HEK293 (cell line): Measurements from ENCODE around the gene TCN1.
"Not testable (repeated sequence)": the region's sequence is repeated elsewhere in the genome, so short reads cannot be mapped to it uniquely, and the experiment has no call there.

Experiments
- CTCF ChIA-PET: fragments of 350-600 bp; formaldehyde crosslinking; extraction: SDS; loops from one replicate; lab custom pipeline; 2021; ENCODE audit warnings: antibody characterized with exemption; lab: Yijun Ruan, JAX
- POLR2A ChIA-PET: fragments of 300-600 bp; formaldehyde crosslinking; extraction: SDS; loops from one replicate; lab custom pipeline; 2020; ENCODE audit warnings: antibody characterized with exemption, inconsistent platforms; lab: Yijun Ruan, JAX
- H3K27ac ChIP-seq: fragments of 200-500 bp; sonication (Bioruptor generic); 2 replicates; pipeline ENCODE4 v1.5.1; 2014; ENCODE audit warnings: low read depth, low read length, control low read depth, inconsistent platforms; ENCODE audit errors: extremely low read depth
- H3K36me3 ChIP-seq, 2 experiments: fragments of 200-500 bp in 1 of 2; sonication (Bioruptor generic) in 1 of 2; 1 replicate in 1 of 2; 2 replicates in 1 of 2; pipeline ENCODE4 v1.5.1; 2014 to 2017; ENCODE audit warnings: inconsistent platforms in 2 of 2, low read length in 2 of 2; ENCODE audit not compliant: control insufficient read depth in 2 of 2, insufficient read depth in 1 of 2
- H3K4me1 ChIP-seq: fragments of 200-500 bp; sonication (Bioruptor generic); 2 replicates; pipeline ENCODE4 v1.5.1; 2014; ENCODE audit warnings: mild to moderate bottlenecking, low read length, inconsistent platforms; ENCODE audit not compliant: control insufficient read depth, insufficient read depth
- H3K4me3 ChIP-seq: 2 replicates; pipeline ENCODE4 v1.5.1; 2011; ENCODE audit warnings: low read depth, mild to moderate bottlenecking, control low read depth, low read length, moderate library complexity
- H3K9me3 ChIP-seq: fragments of 200-500 bp; sonication (Bioruptor generic); 2 replicates; pipeline ENCODE4 v1.5.1; 2014; ENCODE audit warnings: low read depth, low read length, inconsistent platforms; ENCODE audit not compliant: control insufficient read depth, insufficient read depth
- BCL11A ChIP-seq: fragments of 450-650 bp; formaldehyde crosslinking; IDR thresholded peaks from 2 replicates; pipeline ENCODE4 v1.5.1; 2016; ENCODE audit warnings: low read depth, missing biosample characterization, missing genetic modification characterization
- KLF10 ChIP-seq: fragments of 450-650 bp; IDR thresholded peaks from 2 replicates; pipeline ENCODE4 v1.5.1; 2018; ENCODE audit warnings: missing biosample characterization, mild to moderate bottlenecking, missing genetic modification characterization
- PRDM1 ChIP-seq: fragments of 450-650 bp; formaldehyde crosslinking; IDR thresholded peaks from 2 replicates; pipeline ENCODE4; 2016; ENCODE audit warnings: missing biosample characterization, missing genetic modification characterization
- ZBTB48 ChIP-seq: fragments of 450-650 bp; formaldehyde crosslinking; IDR thresholded peaks from 2 replicates; pipeline ENCODE4 v1.5.1; 2016; ENCODE audit warnings: missing biosample characterization, missing genetic modification characterization
- ZBTB8A ChIP-seq: fragments of 450-650 bp; formaldehyde crosslinking; IDR thresholded peaks from 2 replicates; pipeline ENCODE4 v1.5.1; 2016; ENCODE audit warnings: missing biosample characterization, missing genetic modification characterization
- ZFHX2 ChIP-seq: fragments of 450-650 bp; formaldehyde crosslinking; conservative IDR thresholded peaks from 2 replicates; pipeline ENCODE4 v1.5.1; 2016; ENCODE audit warnings: missing biosample characterization, missing genetic modification characterization
- ZFP69B ChIP-seq: fragments of 450-650 bp; formaldehyde crosslinking; IDR thresholded peaks from 2 replicates; pipeline ENCODE4 v1.5.1; 2016; ENCODE audit warnings: missing biosample characterization, missing genetic modification characterization
- ZNF10 ChIP-seq: fragments of 450-650 bp; formaldehyde crosslinking; IDR thresholded peaks from 2 replicates; pipeline ENCODE4 v1.5.1; 2017; ENCODE audit warnings: missing biosample characterization, missing genetic modification characterization
- ZNF133 ChIP-seq: fragments of 450-650 bp; formaldehyde crosslinking; IDR thresholded peaks from 2 replicates; pipeline ENCODE4 v1.5.1; 2016; ENCODE audit warnings: missing biosample characterization, missing genetic modification characterization
- ZNF2 ChIP-seq: fragments of 450-650 bp; formaldehyde crosslinking; IDR thresholded peaks from 2 replicates; pipeline ENCODE4 v1.5.1; 2016; ENCODE audit warnings: missing biosample characterization, missing genetic modification characterization
- ZNF23 ChIP-seq: fragments of 450-650 bp; formaldehyde crosslinking; IDR thresholded peaks from 2 replicates; pipeline ENCODE4 v1.5.1; 2016; ENCODE audit warnings: missing biosample characterization, missing genetic modification characterization, borderline replicate concordance
- ZNF274 ChIP-seq, 2 experiments: fragments of 200-500 bp in 1 of 2; fragments of 450-650 bp in 1 of 2; sonication (Bioruptor generic) in 1 of 2; formaldehyde crosslinking in 1 of 2; IDR thresholded peaks; 2 replicates each; pipeline versions ENCODE4 v1.5.1 to v1.6.1; 2014 to 2016; ENCODE audit warnings: borderline replicate concordance in 1 of 2, inconsistent platforms in 1 of 2, low read length in 1 of 2, missing biosample characterization in 1 of 2, missing genetic modification characterization in 1 of 2
- ZNF391 ChIP-seq: fragments of 450-650 bp; formaldehyde crosslinking; IDR thresholded peaks from 2 replicates; pipeline ENCODE4 v1.5.1; 2016; ENCODE audit warnings: low read depth, missing biosample characterization, missing genetic modification characterization, borderline replicate concordance
- ZNF423 ChIP-seq: fragments of 450-650 bp; formaldehyde crosslinking; IDR thresholded peaks from 2 replicates; pipeline ENCODE4 v1.5.1; 2016; ENCODE audit warnings: missing biosample characterization, missing genetic modification characterization
- ZNF501 ChIP-seq: fragments of 450-650 bp; formaldehyde crosslinking; IDR thresholded peaks from 2 replicates; pipeline ENCODE4 v1.5.1; 2016; ENCODE audit warnings: missing biosample characterization, missing genetic modification characterization
- ZNF521 ChIP-seq: fragments of 450-650 bp; formaldehyde crosslinking; IDR thresholded peaks from 2 replicates; pipeline ENCODE4 v1.5.1; 2017; ENCODE audit warnings: missing biosample characterization, mild to moderate bottlenecking, missing genetic modification characterization
- ZNF555 ChIP-seq: fragments of 450-650 bp; formaldehyde crosslinking; conservative IDR thresholded peaks from 2 replicates; pipeline ENCODE4 v1.5.1; 2017; ENCODE audit warnings: missing biosample characterization, mild to moderate bottlenecking, missing genetic modification characterization, inconsistent platforms
- ZNF585B ChIP-seq: fragments of 450-650 bp; formaldehyde crosslinking; IDR thresholded peaks from 2 replicates; pipeline ENCODE4 v1.5.1; 2016; ENCODE audit warnings: missing biosample characterization, missing genetic modification characterization
- ZNF624 ChIP-seq: fragments of 450-650 bp; formaldehyde crosslinking; IDR thresholded peaks from 2 replicates; pipeline ENCODE4 v1.5.1; 2017; ENCODE audit warnings: missing biosample characterization, missing genetic modification characterization
- ZNF701 ChIP-seq: fragments of 450-650 bp; formaldehyde crosslinking; IDR thresholded peaks from 2 replicates; pipeline ENCODE4 v1.5.1; 2016; ENCODE audit warnings: missing biosample characterization, missing genetic modification characterization
- ZNF747 ChIP-seq: fragments of 450-650 bp; formaldehyde crosslinking; IDR thresholded peaks from 2 replicates; pipeline ENCODE4 v1.5.1; 2016; ENCODE audit warnings: missing biosample characterization, missing genetic modification characterization
- ZNF768 ChIP-seq: fragments of 450-650 bp; formaldehyde crosslinking; IDR thresholded peaks from 2 replicates; pipeline ENCODE4 v1.5.1; 2018; ENCODE audit warnings: missing biosample characterization, mild to moderate bottlenecking, missing genetic modification characterization
- ZNF785 ChIP-seq: fragments of 450-650 bp; formaldehyde crosslinking; IDR thresholded peaks from 2 replicates; pipeline ENCODE4 v1.5.1; 2016; ENCODE audit warnings: missing biosample characterization, missing genetic modification characterization
- ZNF830 ChIP-seq: fragments of 450-650 bp; IDR thresholded peaks from 2 replicates; pipeline ENCODE4 v1.5.0; 2018; ENCODE audit warnings: missing biosample characterization, missing genetic modification characterization, low read depth, mild to moderate bottlenecking, moderate library complexity
- ZNF837 ChIP-seq: fragments of 450-650 bp; formaldehyde crosslinking; IDR thresholded peaks from 2 replicates; pipeline ENCODE4 v1.5.1; 2016; ENCODE audit warnings: missing biosample characterization, missing genetic modification characterization
- ZSCAN23 ChIP-seq: fragments of 450-650 bp; formaldehyde crosslinking; IDR thresholded peaks from 2 replicates; pipeline ENCODE4 v1.5.1; 2016; ENCODE audit warnings: missing biosample characterization, missing genetic modification characterization
- TF ChIP-seq, protein P1 (sequence below): fragments of 450-650 bp; formaldehyde crosslinking; IDR thresholded peaks from 2 replicates; pipeline ENCODE4 v1.5.1; 2016; ENCODE audit warnings: missing biosample characterization, missing genetic modification characterization
- TF ChIP-seq, protein P2 (sequence below): fragments of 450-650 bp; formaldehyde crosslinking; IDR thresholded peaks from 2 replicates; pipeline ENCODE4 v1.5.1; 2016; ENCODE audit warnings: missing biosample characterization, missing genetic modification characterization, low read depth
- TF ChIP-seq, protein P3 (sequence below): fragments of 450-650 bp; formaldehyde crosslinking; IDR thresholded peaks from 2 replicates; pipeline ENCODE4 v1.5.1; 2017; ENCODE audit warnings: missing biosample characterization, mild to moderate bottlenecking, missing genetic modification characterization, moderate library complexity

Gene TCN1

DNA sequence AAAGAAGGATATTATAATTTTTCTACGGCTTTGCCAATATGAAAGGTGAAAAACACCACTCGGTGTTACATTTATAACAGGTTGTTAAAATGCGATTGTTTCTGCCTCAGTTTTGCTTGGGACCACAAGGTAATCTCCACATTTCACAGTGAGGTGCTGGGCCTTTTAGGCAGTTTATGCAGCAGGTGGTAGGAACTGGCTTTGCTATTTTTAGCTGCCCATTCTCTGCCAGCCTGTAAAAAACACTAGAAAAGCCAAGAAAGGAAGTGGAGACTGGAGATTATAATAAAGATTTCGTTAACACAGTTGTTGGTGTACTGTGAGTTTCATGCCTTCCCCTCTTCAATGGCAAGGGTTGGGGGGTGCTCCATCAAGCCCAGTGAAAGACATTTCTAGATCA is 47.7 kb downstream of the TCN1 start:
- TF ChIP-seq ZNF624 (tag by site-specific recombination) = no peak
- no peak for TF ChIP-seq ZFHX2 (tag by site-specific recombination)
- TF ChIP-seq ZNF768 (tag by site-specific recombination) = no peak
- TF ChIP-seq BCL11A = no peak
- TF ChIP-seq ZNF391 (tag by site-specific recombination) = no peak
- no peak for TF ChIP-seq ZNF785 (tag by site-specific recombination)
- no peak for TF ChIP-seq ZNF501 (tag by site-specific recombination)
- TF ChIP-seq, protein P1, sequence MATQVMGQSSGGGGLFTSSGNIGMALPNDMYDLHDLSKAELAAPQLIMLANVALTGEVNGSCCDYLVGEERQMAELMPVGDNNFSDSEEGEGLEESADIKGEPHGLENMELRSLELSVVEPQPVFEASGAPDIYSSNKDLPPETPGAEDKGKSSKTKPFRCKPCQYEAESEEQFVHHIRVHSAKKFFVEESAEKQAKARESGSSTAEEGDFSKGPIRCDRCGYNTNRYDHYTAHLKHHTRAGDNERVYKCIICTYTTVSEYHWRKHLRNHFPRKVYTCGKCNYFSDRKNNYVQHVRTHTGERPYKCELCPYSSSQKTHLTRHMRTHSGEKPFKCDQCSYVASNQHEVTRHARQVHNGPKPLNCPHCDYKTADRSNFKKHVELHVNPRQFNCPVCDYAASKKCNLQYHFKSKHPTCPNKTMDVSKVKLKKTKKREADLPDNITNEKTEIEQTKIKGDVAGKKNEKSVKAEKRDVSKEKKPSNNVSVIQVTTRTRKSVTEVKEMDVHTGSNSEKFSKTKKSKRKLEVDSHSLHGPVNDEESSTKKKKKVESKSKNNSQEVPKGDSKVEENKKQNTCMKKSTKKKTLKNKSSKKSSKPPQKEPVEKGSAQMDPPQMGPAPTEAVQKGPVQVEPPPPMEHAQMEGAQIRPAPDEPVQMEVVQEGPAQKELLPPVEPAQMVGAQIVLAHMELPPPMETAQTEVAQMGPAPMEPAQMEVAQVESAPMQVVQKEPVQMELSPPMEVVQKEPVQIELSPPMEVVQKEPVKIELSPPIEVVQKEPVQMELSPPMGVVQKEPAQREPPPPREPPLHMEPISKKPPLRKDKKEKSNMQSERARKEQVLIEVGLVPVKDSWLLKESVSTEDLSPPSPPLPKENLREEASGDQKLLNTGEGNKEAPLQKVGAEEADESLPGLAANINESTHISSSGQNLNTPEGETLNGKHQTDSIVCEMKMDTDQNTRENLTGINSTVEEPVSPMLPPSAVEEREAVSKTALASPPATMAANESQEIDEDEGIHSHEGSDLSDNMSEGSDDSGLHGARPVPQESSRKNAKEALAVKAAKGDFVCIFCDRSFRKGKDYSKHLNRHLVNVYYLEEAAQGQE (tag by site-specific recombination) = no peak
- TF ChIP-seq ZNF23 = no peak
- TF ChIP-seq ZSCAN23 (tag by site-specific recombination) = no peak
- TF ChIP-seq ZNF521 (tag by site-specific recombination) = no peak
- TF ChIP-seq ZNF2 (tag by site-specific recombination) = no peak
- TF ChIP-seq ZNF423 (tag by site-specific recombination) = no peak
- TF ChIP-seq ZNF555 (tag by site-specific recombination) = no peak
- TF ChIP-seq, protein P2, sequence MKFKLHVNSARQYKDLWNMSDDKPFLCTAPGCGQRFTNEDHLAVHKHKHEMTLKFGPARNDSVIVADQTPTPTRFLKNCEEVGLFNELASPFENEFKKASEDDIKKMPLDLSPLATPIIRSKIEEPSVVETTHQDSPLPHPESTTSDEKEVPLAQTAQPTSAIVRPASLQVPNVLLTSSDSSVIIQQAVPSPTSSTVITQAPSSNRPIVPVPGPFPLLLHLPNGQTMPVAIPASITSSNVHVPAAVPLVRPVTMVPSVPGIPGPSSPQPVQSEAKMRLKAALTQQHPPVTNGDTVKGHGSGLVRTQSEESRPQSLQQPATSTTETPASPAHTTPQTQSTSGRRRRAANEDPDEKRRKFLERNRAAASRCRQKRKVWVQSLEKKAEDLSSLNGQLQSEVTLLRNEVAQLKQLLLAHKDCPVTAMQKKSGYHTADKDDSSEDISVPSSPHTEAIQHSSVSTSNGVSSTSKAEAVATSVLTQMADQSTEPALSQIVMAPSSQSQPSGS (tag by site-specific recombination) = no peak
- TF ChIP-seq, all 188 proteins: peak for 0
- Histone ChIP-seq H3K36me3 (no peaks in the 10 kb centered on the region), H3K27ac (no peak overlapping the region), H3K9me3 (no peaks in the 10 kb centered on the region), H3K4me1 (no peaks in the 10 kb centered on the region), H3K4me3 (no peak overlapping the region)
- CTCF ChIA-PET = interaction anchor here (0.7 kb wide), 1 partner anchor 470 kb away, joined by 3 read pairs; no protein-coding TSS in a partner anchor
- POLR2A ChIA-PET = no interaction called here

DNA sequence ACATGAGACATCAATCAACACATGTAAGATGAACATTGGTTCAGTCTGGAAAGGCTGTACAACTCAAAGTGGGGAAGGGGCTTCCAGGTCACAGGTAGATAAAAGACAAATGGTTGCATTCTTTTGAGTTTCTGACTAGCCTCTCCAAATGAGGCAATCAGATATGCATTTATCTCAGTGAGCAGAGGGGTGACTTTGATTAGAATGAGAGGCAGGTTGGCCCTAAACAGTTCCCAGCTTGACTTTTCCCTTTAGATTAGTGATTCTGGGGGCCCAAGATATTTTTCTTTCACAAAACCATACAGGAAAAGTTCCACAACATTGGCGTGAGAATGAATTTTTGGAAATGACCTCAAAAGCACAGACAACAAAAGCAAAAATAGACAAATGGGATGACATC is 49.9 kb downstream of the TCN1 start:
- POLR2A ChIA-PET, H3K27ac ChIP-seq, H3K36me3 ChIP-seq, H3K9me3 ChIP-seq, H3K4me1 ChIP-seq, H3K4me3 ChIP-seq: not testable (repeated sequence)
- CTCF ChIA-PET = interaction anchor here (0.7 kb wide), 1 partner anchor 686 kb away, joined by 4 read pairs; no protein-coding TSS in a partner anchor

DNA sequence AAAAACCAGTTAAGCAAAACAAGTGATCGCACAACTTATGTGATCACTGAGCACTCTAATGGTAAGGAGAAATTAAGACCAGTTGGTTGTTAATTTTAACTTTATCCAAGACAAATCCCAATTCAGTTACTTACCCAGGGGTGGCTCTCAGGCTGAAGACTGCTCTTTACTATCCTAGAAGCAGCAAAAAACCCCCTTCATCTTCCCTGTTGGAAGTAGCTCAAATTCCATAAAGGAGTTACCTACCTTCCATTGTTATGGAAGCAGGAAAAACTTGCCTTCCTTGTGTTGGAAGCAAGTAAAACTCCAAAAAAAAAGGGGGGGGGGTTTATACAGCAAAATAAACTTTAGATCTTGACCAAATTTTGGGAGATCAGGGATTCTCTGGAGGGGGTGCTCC is 50.5 kb downstream of the TCN1 start:
- Histone ChIP-seq H3K27ac (no peak overlapping the region), H3K4me3 (no peak overlapping the region), H3K9me3 (no peaks in the 10 kb centered on the region), H3K36me3 (no peaks in the 10 kb centered on the region), H3K4me1 (no peaks in the 10 kb centered on the region)
- POLR2A ChIA-PET = no interaction called here
- CTCF ChIA-PET = interaction anchor here (0.6 kb wide), 1 partner anchor 12 kb away, joined by 5 read pairs; no protein-coding TSS in a partner anchor
- TF ChIP-seq ZFP69B (tag by site-specific recombination) = no peak
- TF ChIP-seq ZNF133 = no peak
- TF ChIP-seq PRDM1 (tag by site-specific recombination) = no peak
- TF ChIP-seq ZNF10 (tag by site-specific recombination) = no peak
- TF ChIP-seq ZBTB8A (tag by site-specific recombination) = no peak
- TF ChIP-seq ZNF830 (tag by site-specific recombination) = no peak
- no peak for TF ChIP-seq ZNF701 (tag by site-specific recombination)
- no peak for TF ChIP-seq KLF10 (tag by site-specific recombination)
- TF ChIP-seq ZNF274 (IDR thresholded peaks at IDR 0.05; ENCODE audit: low read length) = no peak
- no peak for TF ChIP-seq ZNF274 (tag by site-specific recombination; IDR thresholded peaks at IDR 0.05; ENCODE audit: borderline replicate concordance)
- TF ChIP-seq ZBTB48 (tag by site-specific recombination) = no peak
- TF ChIP-seq ZNF837 (tag by site-specific recombination) = no peak
- TF ChIP-seq ZNF747 = no peak
- no peak for TF ChIP-seq ZNF585B (tag by site-specific recombination)
- TF ChIP-seq, protein P3, sequence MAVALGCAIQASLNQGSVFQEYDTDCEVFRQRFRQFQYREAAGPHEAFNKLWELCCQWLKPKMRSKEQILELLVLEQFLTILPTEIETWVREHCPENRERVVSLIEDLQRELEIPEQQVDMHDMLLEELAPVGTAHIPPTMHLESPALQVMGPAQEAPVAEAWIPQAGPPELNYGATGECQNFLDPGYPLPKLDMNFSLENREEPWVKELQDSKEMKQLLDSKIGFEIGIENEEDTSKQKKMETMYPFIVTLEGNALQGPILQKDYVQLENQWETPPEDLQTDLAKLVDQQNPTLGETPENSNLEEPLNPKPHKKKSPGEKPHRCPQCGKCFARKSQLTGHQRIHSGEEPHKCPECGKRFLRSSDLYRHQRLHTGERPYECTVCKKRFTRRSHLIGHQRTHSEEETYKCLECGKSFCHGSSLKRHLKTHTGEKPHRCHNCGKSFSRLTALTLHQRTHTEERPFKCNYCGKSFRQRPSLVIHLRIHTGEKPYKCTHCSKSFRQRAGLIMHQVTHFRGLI (tag by site-specific recombination) = no peak
